Stimulated activated effector memory CD8-positive, alpha-beta T cell treated with anti-CD3 and anti-CD28 coated beads, Interleukin-12 subunit alpha, Interleukin-12 subunit beta, amount 100 ng/mL, for 72 hours (primary cell): ENCODE measurements around the gene VPS37C.
"Not testable (repeated sequence)": the region's sequence is repeated elsewhere in the genome, so short reads cannot be mapped to it uniquely, and the experiment has no call there.

Source experiments
- ATAC-seq: fragments of 150-1000 bp; cut with Tn5 transposase; 2 replicates; pipeline ENCODE4 v1.10.0; 2021
- DNase-seq, 2 donors: peaks; one replicate each; pipeline ENCODE4 v3.0.0; 2021 to 2022; ENCODE audit warnings: low spot score in 2 of 2
- H3K27ac Mint-ChIP-seq: one replicate; pipeline ENCODE4 v1.8.0; 2022; ENCODE audit warnings: mild to moderate bottlenecking, mixed read lengths
- H3K36me3 Mint-ChIP-seq: one replicate; pipeline ENCODE4 v1.8.0; 2022; ENCODE audit warnings: mild to moderate bottlenecking, mixed read lengths
- H3K4me1 Mint-ChIP-seq: one replicate; pipeline ENCODE4 v1.8.0; 2022; ENCODE audit warnings: mixed read lengths
- H3K4me3 Mint-ChIP-seq: one replicate; pipeline ENCODE4 v1.8.0; 2022; ENCODE audit warnings: mild to moderate bottlenecking, mixed read lengths
- H3K9me3 Mint-ChIP-seq: one replicate; pipeline ENCODE4 v1.8.0; 2022; ENCODE audit warnings: mixed read lengths

Gene VPS37C

DNA sequence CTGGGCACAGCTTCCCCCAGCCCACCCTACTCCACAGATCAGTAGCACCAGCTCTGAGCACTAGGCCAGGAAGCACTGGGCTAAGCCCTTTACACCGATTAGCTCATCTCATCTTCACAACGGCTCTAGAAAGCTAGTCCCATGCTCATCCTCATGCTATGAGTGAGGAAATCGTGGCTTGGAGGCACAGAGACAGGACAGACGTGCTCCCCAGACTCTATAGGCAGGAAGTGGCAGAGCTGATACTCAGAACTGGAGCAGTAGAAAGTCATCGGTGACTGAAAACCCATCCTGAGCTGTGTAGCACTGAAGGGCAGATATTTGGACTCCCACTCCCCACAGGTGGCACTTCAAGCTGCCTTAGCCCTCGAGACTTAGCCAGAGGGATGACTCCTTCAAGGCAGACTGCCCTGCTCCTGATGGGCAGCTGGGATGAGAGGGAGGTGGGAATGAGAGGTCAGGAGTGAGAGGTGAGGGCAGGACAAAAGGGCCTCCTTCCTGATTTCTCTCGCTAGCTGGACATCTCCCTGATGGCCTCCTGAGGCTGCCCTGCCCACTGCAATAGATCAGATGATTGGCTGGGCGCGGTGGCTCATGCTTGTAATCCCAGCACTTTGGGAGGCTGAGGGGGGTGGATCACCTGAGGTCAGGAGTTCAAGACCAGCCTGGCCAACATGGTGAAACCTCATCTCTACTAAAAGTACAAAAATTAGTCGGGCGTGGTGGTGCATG lies 49.3 kb downstream of the VPS37C start:
- ATAC-seq (peak; percentile 98), DNase-seq (peak; percentile 27 to 79)
- no peaks in the 10 kb centered on the region for H3K9me3 Mint-ChIP-seq
- H3K4me1 Mint-ChIP-seq, result peaks cover 85% of the 10 kb centered on the region
- peaks cover 87% of the 10 kb centered on the region for H3K36me3 Mint-ChIP-seq
- peak overlapping the region; percentile 95 for H3K27ac Mint-ChIP-seq
- H3K4me3 Mint-ChIP-seq, result peak overlapping the region; percentile 76

DNA sequence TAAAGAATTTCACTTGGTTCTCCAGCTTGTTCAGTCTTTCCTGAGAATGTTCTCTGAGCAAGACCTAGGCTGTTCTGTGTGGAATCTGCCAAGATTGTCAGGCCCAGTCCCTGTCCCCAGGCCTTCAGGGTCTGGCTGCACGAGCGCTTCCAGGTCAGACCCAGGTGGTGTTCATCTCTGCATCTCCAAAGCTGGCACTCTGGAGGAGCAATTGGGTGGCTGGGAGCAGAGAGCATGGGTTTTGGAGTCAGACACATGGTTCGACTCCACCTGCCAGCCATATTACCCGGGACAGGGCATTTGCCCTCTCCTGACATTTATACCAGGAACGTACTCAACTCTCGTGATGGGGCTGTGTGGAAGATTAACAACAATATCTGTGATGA lies 50.2 kb downstream of the VPS37C start:
- ATAC-seq (no peak), DNase-seq (no peak)
- no peaks in the 10 kb centered on the region for H3K9me3 Mint-ChIP-seq
- peaks cover 85% of the 10 kb centered on the region for H3K4me1 Mint-ChIP-seq
- peaks cover 87% of the 10 kb centered on the region for H3K36me3 Mint-ChIP-seq
- H3K27ac Mint-ChIP-seq, result peak overlapping the region; percentile 95
- peak overlapping the region; percentile 76 for H3K4me3 Mint-ChIP-seq

DNA sequence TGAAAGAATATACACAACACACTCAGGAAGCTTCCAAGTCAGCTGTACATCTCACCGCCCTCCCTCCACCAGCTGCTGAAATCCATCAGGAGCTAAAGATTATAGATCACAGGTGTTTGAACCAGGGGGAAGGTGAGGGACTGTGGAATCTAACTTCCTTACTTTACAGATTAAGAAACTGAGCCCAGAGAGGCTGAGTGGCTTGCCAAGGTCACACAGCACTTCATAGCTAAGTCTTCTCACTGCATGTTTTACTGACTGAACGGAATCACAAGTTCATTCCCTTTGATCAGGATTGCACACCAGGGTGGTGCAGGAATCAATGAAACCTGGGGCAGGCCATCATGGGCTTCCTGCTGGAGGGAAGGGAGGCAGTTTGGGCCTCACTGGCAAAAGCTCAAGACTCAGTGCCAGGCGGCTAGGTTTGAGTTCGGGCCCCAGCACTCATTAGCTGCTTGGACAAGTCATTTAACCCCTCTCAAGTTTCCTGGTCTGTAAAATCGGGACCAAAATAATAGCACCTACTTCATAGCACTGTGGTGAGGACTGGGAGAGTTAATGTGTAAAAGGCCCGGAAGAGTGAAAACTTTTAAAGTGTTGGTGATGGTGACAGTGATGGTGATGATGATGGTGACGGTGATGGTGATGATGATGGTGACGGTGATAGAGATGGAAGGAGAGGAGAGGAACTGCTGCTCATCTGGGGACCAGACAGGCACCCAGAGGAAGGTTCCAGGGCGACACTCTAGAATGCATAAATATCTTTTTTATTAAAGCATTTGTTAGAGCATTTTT lies 50.8 kb downstream of the VPS37C start:
- DNase-seq (no peak), ATAC-seq (peak; percentile 33)
- Mint-ChIP-seq H3K27ac (peak overlapping the region; percentile 95), H3K36me3 (peaks cover 87% of the 10 kb centered on the region), H3K4me3 (peak overlapping the region; percentile 76), H3K4me1 (peaks cover 84% of the 10 kb centered on the region), H3K9me3 (no peaks in the 10 kb centered on the region)

DNA sequence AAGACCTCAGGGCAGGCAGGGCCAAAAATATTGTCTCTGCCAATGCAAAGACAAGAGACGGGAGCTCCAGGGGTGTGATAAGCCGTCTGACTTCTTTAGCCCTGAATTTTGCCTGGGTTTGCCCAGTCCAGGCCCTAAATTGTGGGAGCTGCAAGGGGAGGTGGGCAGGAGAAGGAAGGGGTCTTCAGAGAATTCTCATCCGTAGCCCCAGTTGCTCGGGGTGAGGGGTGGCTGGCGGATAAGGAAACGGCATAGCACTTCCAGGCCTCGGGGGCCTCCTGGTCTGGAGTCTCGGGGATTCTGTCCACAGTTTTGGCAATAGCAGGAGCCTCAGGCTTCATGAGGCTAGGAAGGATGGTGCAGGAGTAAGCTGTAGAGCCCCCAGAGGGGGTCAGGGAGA lies 51.6 kb downstream of the VPS37C start:
- Mint-ChIP-seq H3K27ac (peak overlapping the region; percentile 95), H3K4me1 (peaks cover 76% of the 10 kb centered on the region), H3K4me3 (peak overlapping the region; percentile 76), H3K36me3 (peaks cover 81% of the 10 kb centered on the region), H3K9me3 (no peaks in the 10 kb centered on the region)
- no peak for DNase-seq
- no peak for ATAC-seq

DNA sequence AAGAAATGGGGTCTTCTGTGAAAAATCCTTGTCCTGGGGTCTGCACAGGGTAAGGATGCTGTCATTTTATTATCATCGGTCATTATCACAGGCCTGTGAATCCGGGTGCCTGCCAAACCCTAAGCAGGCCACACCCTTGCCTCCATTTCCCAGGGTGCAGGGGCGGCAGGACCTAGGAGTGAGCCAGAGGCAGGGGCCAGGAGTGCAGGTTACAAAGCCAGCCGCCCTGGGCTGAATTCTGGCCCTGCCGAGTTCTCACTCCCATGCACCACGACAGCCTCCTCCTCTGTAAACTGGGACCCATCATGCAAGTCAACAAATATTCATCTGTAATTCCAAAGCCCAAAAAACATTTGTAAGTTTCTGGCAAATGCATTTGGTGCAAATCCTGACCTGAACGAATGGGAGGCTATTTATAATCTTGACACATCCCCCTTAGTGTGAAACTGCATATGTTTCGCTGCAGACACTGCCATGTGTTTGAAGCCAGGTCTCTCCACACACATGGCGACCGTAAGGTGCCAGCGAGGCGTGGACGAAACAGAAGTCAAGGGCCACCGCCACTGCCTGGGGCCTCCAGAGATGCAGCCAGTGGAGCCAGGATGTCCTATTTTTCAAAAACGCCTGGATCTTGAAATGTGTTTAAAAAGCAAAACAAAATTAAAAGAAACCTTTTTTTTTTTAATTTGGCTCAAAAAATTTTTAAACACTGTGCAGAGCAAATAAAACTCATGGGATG lies 52.2 kb downstream of the VPS37C start:
- H3K4me3 Mint-ChIP-seq, result peak overlapping the region; percentile 76
- peaks cover 75% of the 10 kb centered on the region for H3K4me1 Mint-ChIP-seq
- ATAC-seq (no peak), DNase-seq (no peak)
- H3K9me3 Mint-ChIP-seq, result no peaks in the 10 kb centered on the region
- peak overlapping the region; percentile 95 for H3K27ac Mint-ChIP-seq
- peaks cover 81% of the 10 kb centered on the region for H3K36me3 Mint-ChIP-seq

DNA sequence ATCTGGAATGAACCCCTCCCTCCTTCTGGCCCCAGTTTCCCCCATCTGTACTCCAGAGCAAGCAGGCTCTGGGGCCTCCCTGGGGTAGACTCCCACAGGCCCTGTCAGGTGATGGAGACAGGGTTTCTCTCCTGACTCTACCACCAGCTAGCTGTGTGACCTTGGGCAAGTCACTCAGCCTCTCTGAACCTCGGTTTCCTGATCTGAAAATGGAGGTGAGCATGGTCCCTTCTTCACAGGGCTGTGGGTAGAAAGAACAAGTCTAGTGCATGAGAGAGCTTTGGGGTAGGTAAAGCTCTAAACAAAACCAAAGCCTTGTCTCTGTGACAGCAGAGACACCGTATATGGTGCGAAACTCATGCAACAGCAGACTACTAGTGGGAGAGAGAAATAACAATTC lies 53.3 kb downstream of the VPS37C start:
- no peak for ATAC-seq
- no peaks in the 10 kb centered on the region for H3K9me3 Mint-ChIP-seq
- no peak overlapping the region for H3K27ac Mint-ChIP-seq
- no peak for DNase-seq
- peaks cover 80% of the 10 kb centered on the region for H3K36me3 Mint-ChIP-seq
- peaks cover 77% of the 10 kb centered on the region for H3K4me1 Mint-ChIP-seq
- H3K4me3 Mint-ChIP-seq, result no peak overlapping the region

DNA sequence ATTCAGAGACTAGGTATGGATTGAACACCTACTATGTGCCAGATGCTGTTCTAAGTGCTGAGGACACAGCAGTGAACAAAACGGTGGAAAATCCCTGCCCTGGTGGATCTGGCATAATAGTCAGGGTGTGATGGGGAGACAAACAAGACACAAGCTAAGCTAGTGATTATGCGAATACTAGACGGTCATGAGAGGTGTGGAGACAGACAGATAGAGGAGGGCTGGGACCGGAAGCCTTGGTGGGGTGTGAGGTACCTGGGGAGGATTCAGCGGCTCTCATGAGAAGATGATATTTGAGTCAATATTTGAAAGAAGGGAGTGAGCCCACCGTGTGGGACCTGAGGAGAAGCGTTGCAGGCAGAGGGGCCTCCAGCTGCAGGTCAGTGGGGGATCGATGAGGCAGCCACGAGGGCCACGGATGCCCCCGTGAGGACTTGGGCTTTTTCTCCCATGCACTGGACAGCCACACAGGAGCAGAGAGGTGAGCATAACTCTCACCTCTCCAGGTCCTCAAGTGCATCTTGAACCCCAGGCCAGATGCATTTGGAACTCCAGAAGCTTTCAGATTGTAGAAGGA lies 54.2 kb downstream of the VPS37C start:
- Mint-ChIP-seq H3K4me1 (peaks cover 78% of the 10 kb centered on the region), H3K36me3 (peaks cover 72% of the 10 kb centered on the region), H3K27ac (peak overlapping the region; percentile 52), H3K4me3 (peak overlapping the region; percentile 27), H3K9me3 (no peaks in the 10 kb centered on the region)
- ATAC-seq, result no peak
- DNase-seq, result no peak

DNA sequence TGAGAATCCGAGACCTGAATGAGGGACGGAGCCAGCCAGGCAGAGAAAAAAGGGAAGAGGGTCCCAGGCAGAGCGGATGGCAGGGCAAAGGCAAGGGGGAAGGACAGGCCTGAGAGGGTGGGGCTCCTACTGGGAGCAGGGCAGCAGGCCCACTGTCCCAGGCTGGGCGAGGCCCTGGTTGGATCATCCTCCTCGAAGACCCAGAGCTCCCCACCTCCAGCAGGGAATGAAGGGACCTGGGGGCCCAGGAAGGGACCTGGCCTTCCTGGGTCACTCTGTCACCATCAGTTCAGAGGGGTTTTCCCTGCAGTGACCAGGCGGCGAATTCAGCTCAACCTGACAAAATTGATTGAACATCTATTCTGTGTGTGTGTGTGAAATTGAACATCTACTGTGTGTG lies 54.9 kb downstream of the VPS37C start:
- Mint-ChIP-seq H3K4me1 (peaks cover 72% of the 10 kb centered on the region), H3K9me3 (no peaks in the 10 kb centered on the region), H3K27ac (peak overlapping the region; percentile 52), H3K36me3 (peaks cover 66% of the 10 kb centered on the region), H3K4me3 (peak overlapping the region; percentile 27)
- no peak for ATAC-seq
- no peak for DNase-seq

DNA sequence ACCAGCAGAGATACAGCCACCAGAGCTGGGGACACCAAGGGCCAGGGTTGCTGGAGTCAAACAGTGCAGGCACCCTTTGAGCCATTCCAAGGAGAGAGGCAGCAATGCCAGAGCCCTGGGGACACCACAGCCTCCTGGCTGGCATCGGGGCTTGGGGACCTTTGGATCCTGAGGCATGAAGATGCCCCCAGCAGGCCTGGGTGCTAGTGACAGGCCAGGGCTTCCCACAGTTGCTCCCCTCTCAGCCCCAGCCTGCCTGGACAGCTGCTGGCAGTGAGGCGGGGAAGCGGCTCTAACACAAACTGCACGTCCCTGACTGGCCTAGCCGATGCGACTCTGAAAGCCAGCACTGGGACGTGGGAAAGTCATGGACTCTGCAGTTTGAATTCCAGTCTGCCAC lies 56.3 kb downstream of the VPS37C start:
- peak overlapping the region; percentile 26 for H3K27ac Mint-ChIP-seq
- H3K4me1 Mint-ChIP-seq, result peaks cover 58% of the 10 kb centered on the region
- no peak for ATAC-seq
- no peak for DNase-seq
- H3K4me3 Mint-ChIP-seq, result no peak overlapping the region
- peaks cover 58% of the 10 kb centered on the region for H3K36me3 Mint-ChIP-seq
- no peaks in the 10 kb centered on the region for H3K9me3 Mint-ChIP-seq

DNA sequence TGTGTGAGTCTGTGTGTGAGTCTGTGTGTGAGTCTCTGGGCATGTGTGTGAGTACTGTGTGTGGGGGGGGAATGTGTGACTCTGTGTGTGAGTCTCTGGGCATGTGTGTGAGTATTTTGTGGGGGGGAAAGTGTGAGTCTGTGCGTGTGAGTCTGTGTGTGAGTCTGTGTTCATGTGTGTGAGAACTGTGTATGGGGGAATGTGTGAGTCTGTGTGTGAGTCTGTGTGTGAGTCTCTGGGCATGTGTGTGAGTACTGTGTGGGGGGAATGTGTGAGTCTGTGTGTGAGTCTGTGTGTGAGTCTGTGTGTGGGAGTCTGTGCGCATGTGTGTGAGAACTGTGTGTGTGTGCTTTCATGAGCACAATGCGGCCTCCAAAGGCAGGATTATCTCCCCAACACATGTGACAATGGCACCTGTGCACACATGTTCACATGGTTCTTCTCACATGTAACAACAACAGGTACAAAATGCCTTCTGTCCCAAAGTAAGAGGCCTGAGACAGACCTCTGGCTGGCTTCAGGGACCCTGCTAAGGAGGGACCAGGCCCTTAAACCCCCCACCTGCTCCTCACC lies 57.3 kb downstream of the VPS37C start:
- peaks cover 49% of the 10 kb centered on the region for H3K4me1 Mint-ChIP-seq
- peaks cover 49% of the 10 kb centered on the region for H3K36me3 Mint-ChIP-seq
- no peak for DNase-seq
- no peaks in the 10 kb centered on the region for H3K9me3 Mint-ChIP-seq
- H3K4me3 Mint-ChIP-seq, result no peak overlapping the region
- ATAC-seq, result no peak
- H3K27ac Mint-ChIP-seq, result no peak overlapping the region

DNA sequence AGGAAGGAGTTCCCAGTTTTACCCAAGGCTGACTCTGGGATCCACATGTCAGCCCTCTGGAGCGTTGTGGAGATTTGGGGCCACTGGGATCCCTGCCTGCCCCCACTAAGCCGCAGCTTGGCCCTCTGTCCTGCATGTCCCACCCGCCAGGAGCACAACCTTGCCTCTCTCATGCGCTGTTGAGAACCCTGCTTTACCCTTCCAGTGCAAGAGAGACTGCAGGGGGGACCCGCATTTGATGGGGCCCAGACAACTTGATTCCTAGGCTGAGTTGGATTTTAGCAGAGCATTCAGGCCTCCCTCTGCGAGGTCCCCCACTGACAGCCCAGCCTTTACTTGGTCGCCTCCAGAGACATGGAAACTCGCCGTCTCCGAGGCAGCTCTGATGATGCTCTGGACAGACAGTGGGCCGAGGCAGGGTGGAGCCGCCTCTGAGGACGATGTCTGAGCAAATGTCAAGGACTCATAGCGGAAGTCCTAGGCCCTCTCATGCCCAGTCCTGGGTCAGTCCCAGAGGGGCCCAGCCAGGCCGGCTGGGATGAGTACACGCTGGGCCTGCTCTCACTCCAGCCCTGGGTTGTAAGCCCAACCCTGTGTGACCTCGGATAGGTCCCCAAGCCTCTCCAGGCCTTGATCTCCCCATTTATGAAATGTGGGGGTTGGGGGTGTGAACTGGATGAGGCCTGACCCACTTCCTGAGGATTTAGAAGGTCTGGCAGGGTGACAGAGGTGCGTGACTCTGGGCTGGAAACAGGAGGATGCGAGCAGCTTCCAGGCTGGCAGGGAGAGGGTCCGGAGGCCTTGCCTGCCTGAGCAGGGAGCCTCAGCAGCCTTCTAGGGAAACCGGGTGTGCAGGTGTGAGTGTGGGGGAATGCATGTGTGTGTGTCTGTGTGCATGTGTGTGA lies 58.3 kb downstream of the VPS37C start:
- Mint-ChIP-seq H3K27ac (no peak overlapping the region), H3K9me3 (no peaks in the 10 kb centered on the region), H3K36me3 (peaks cover 39% of the 10 kb centered on the region), H3K4me1 (peaks cover 45% of the 10 kb centered on the region), H3K4me3 (no peak overlapping the region)
- peak in 1 of 2 donors; percentile 73 for DNase-seq
- peak; percentile 72 for ATAC-seq

DNA sequence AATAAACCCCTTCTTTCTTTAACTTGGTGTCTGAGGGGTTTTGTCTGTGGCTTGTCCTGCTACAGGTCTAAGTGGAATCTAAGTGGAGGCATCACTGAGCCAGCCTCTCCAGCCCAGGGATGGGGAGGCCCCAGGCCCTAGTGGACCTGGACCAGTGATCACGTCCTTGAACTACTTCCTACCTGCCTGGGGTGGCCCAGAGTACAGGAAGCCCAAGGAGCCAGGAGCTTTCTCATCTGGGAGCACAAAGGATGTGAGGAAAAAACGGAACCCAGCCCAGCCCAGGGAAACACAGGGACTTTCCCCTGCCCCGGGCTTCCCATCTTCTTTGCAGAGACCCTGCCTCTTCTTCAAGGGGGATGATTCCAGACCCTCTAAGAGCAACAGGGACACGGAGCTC lies 62.4 kb downstream of the VPS37C start:
- no peak for DNase-seq
- no peaks in the 10 kb centered on the region for H3K9me3 Mint-ChIP-seq
- H3K4me3 Mint-ChIP-seq, result no peak overlapping the region
- no peak overlapping the region for H3K27ac Mint-ChIP-seq
- no peak for ATAC-seq
- H3K36me3 Mint-ChIP-seq, result peaks cover 8% of the 10 kb centered on the region
- H3K4me1 Mint-ChIP-seq, result peaks cover 34% of the 10 kb centered on the region

DNA sequence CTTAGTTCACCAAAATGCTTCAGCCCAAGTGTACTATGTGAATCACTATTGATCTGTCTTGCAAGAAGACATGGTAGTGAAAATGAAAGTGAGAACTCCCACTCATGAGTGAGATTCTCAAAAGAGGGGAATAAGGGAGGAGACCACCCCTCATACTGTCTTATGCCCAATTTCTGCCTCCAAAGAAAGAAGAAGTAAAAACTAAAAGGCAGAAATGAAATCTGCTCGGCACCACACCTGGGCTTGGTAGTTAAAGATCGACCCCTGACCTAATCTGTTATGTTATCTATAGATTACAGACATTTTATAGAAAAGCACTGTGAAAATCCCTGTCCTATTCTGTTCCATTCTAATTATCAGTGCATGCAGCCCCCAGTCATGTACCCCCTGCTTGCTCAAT lies 63.0 kb downstream of the VPS37C start:
- H3K9me3 Mint-ChIP-seq, H3K27ac Mint-ChIP-seq: not testable (repeated sequence)

DNA sequence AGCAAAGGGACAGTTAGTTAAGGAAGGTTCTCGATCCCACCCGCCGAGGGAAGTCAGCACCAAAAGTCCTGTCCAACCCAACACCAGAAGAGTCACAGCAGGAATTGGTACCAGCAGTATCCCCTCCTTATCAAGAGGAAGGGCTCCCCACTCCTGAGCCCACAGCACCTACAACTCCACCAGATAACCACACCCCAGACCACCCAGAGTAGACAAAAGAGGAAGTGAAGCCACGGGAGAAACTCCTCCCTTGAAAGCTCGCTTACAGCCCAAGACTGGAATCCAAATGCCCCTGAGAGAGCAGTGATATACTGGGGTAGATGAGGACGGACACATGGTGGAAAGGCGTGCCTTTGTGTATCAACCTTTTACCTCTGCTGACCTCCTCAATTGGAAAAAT lies 66.2 kb downstream of the VPS37C start:
- Mint-ChIP-seq H3K36me3 (no peaks in the 10 kb centered on the region), H3K4me1 (peaks cover 50% of the 10 kb centered on the region), H3K4me3 (peak overlapping the region; percentile 21), H3K27ac (peak overlapping the region; percentile 87), H3K9me3 (no peaks in the 10 kb centered on the region)
- DNase-seq (no peak), ATAC-seq (no peak)

More for the DNA sequence above, 63.0 kb downstream of the VPS37C start:
- peaks cover 29% of the 10 kb centered on the region for H3K4me1 Mint-ChIP-seq
- H3K36me3 Mint-ChIP-seq, ATAC-seq, H3K4me3 Mint-ChIP-seq, DNase-seq: not testable (repeated sequence)
